Erythroblast (primary cell): ENCODE results near the gene KDM4C.

Experiments used
- GATA1 ChIP-seq: IDR thresholded peaks from 2 replicates; pipeline ENCODE4 v1.6.1; 2011; ENCODE audit warnings: low read depth, mild to moderate bottlenecking, control low read depth, low read length, moderate library complexity
- POLR2A ChIP-seq: IDR thresholded peaks from 2 replicates; pipeline ENCODE4 v1.6.1; 2011; ENCODE audit warnings: mild to moderate bottlenecking, low read length

GRCh38 chr9:6759185-6759977 is 1.6 kb downstream of the KDM4C start:
- no peak for TF ChIP-seq POLR2A
- no peak for TF ChIP-seq GATA1
